ENCODE measurements around the gene PIK3C3. TPM values are rescaled to one million over a fixed set of nuclear protein-coding genes. Genes with fewer than 3 reads are reported as not detected.
"Not testable (repeated sequence)": the region's sequence is repeated elsewhere in the genome, so short reads cannot be mapped to it uniquely, and the experiment has no call there.

The PIK3C3 gene
- total RNA-seq, 2 experiments from 2014 or later, result 8.3 to 22.3 TPM

- no peak for TF ChIP-seq EZH2phosphoT487 (IDR thresholded peaks at IDR 0.05; ENCODE audit: borderline replicate concordance, low read depth, low read length)
- TF ChIP-seq, protein P1, sequence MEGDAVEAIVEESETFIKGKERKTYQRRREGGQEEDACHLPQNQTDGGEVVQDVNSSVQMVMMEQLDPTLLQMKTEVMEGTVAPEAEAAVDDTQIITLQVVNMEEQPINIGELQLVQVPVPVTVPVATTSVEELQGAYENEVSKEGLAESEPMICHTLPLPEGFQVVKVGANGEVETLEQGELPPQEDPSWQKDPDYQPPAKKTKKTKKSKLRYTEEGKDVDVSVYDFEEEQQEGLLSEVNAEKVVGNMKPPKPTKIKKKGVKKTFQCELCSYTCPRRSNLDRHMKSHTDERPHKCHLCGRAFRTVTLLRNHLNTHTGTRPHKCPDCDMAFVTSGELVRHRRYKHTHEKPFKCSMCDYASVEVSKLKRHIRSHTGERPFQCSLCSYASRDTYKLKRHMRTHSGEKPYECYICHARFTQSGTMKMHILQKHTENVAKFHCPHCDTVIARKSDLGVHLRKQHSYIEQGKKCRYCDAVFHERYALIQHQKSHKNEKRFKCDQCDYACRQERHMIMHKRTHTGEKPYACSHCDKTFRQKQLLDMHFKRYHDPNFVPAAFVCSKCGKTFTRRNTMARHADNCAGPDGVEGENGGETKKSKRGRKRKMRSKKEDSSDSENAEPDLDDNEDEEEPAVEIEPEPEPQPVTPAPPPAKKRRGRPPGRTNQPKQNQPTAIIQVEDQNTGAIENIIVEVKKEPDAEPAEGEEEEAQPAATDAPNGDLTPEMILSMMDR (conservative IDR thresholded peaks at IDR 0.05; ENCODE audit: low read length), result no peak
- DNase-seq (ENCODE audit: low spot score), result no peak
- H3K4me1 ChIP-seq (ENCODE audit: insufficient read depth, low read length, poor library complexity, severe bottlenecking), result no peaks in the 10 kb centered on the region
- no peaks in the 10 kb centered on the region for H4K20me1 ChIP-seq (ENCODE audit: insufficient read depth, low read length)
- no peaks in the 10 kb centered on the region for H3K79me2 ChIP-seq (ENCODE audit: insufficient read depth, low read depth, low read length)
- no peak overlapping the region for H3K4me3 ChIP-seq (ENCODE audit: low read depth, low read length, poor library complexity, severe bottlenecking)
- POLR2A ChIA-PET, result no interaction called here
- no peak overlapping the region for H3K4me2 ChIP-seq (ENCODE audit: low read length)
- no peak overlapping the region for H2AFZ ChIP-seq (ENCODE audit: low read length)
- intact Hi-C loops (cut with micrococcal nuclease; ENCODE audit: unreplicated experiment), result no loop called here
- no peaks in the 10 kb centered on the region; the same call in 1 of the 2 replicates for H3K36me3 ChIP-seq (ENCODE audit: insufficient read depth, low read length)
- no peak overlapping the region for H3K27ac ChIP-seq (ENCODE audit: low read depth, low read length, poor library complexity, severe bottlenecking)
- CTCF ChIA-PET (ENCODE audit: unreplicated experiment), result no interaction called here
- H3K9me2 ChIP-seq (ENCODE audit: insufficient read depth, low read length), result no peaks in the 10 kb centered on the region
- BruUV-seq (replicated peaks), result no TSS peak
- H3K9me3 ChIP-seq (ENCODE audit: low read length), result no peaks in the 10 kb centered on the region
These were observed 93.1 kb downstream of the PIK3C3 start for GRCh38 chr18:42048158-42048557.

GRCh38 chr18:42049536-42049935, 94.5 kb downstream of the PIK3C3 start:
- POLR2A ChIA-PET, result interaction anchor here (0.6 kb wide), 1 partner anchor 679 kb away, joined by 3 read pairs; no protein-coding TSS in a partner anchor
- H3K9me2 ChIP-seq (ENCODE audit: insufficient read depth, low read length); H3K4me3 ChIP-seq (ENCODE audit: low read depth, low read length, poor library complexity, severe bottlenecking); H3K4me2 ChIP-seq (ENCODE audit: low read length); H3K36me3 ChIP-seq (ENCODE audit: insufficient read depth, low read length); H3K27ac ChIP-seq (ENCODE audit: low read depth, low read length, poor library complexity, severe bottlenecking); H3K4me1 ChIP-seq (ENCODE audit: insufficient read depth, low read length, poor library complexity, severe bottlenecking); H2AFZ ChIP-seq (ENCODE audit: low read length); H3K79me2 ChIP-seq (ENCODE audit: insufficient read depth, low read depth, low read length); H3K9me3 ChIP-seq (ENCODE audit: low read length); H4K20me1 ChIP-seq (ENCODE audit: insufficient read depth, low read length); CTCF ChIA-PET (ENCODE audit: unreplicated experiment); intact Hi-C loops (cut with micrococcal nuclease; ENCODE audit: unreplicated experiment); DNase-seq (ENCODE audit: low spot score); BruUV-seq (replicated peaks): not testable (repeated sequence)

DNA sequence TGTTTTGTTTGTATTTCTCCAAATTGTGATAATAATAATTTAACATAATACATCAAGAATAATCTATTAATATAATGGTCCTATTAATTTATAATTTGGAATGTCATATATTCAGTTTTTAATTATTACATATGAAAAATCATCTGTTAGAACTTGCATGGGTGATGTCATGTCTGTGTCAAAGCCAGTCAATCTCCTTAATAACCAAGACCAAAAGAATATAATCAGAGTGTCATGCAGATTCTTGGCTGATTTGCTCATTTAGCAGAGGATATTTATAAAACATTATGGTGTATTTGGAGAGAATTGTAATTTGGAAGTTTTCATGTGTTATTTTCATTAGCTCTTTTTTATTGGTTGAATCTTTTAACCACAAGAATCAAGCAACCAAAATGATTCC, 96.4 kb downstream of the PIK3C3 start:
- no TSS peak for BruUV-seq (replicated peaks)
- no peak overlapping the region for H3K4me3 ChIP-seq (ENCODE audit: low read depth, low read length, poor library complexity, severe bottlenecking)

More for the DNA sequence above, 96.4 kb downstream of the PIK3C3 start:
- Histone ChIP-seq H3K4me1 (ENCODE audit: insufficient read depth, low read length, poor library complexity, severe bottlenecking) (no peaks in the 10 kb centered on the region), H3K9me3 (ENCODE audit: low read length) (no peaks in the 10 kb centered on the region), H4K20me1 (ENCODE audit: insufficient read depth, low read length) (no peaks in the 10 kb centered on the region), H3K27ac (ENCODE audit: low read depth, low read length, poor library complexity, severe bottlenecking) (no peak overlapping the region), H3K4me2 (ENCODE audit: low read length) (no peak overlapping the region), H2AFZ (ENCODE audit: low read length) (no peak overlapping the region), H3K36me3 (ENCODE audit: insufficient read depth, low read length) (no peaks in the 10 kb centered on the region), H3K79me2 (ENCODE audit: insufficient read depth, low read depth, low read length) (no peaks in the 10 kb centered on the region), H3K9me2 (ENCODE audit: insufficient read depth, low read length) (no peaks in the 10 kb centered on the region)
- ChIA-PET CTCF (ENCODE audit: unreplicated experiment) (no interaction called here), POLR2A (no interaction called here)
- intact Hi-C loops (cut with micrococcal nuclease; ENCODE audit: unreplicated experiment), result no loop called here
- no peak for TF ChIP-seq EZH2phosphoT487 (IDR thresholded peaks at IDR 0.05; ENCODE audit: borderline replicate concordance, low read depth, low read length)
- TF ChIP-seq, protein P1 (conservative IDR thresholded peaks at IDR 0.05; ENCODE audit: low read length), result no peak
- DNase-seq (ENCODE audit: low spot score), result no peak

Data from OCI-LY7 (cell line).